Stomach (tissue), 4 donors: ENCODE results near the gene DDX55.
"Not testable (repeated sequence)": the region's sequence is repeated elsewhere in the genome, so short reads cannot be mapped to it uniquely, and the experiment has no call there.

Experiments used
- CTCF ChIP-seq, 7 experiments: fragments of 450-650 bp in 4 of 7; fragments of 200-600 bp in 3 of 7; sonication (generic) in 3 of 7; IDR thresholded peaks; one replicate each; pipeline ENCODE4 v1.5.1; 2016 to 2019; ENCODE audit warnings: antibody characterized with exemption in 7 of 7, control low read depth in 2 of 7, mild to moderate bottlenecking in 1 of 7
- POLR2A ChIP-seq, 4 donors: fragments of 450-650 bp; IDR thresholded peaks; one replicate each; pipeline ENCODE4 v1.6.1; 2016; ENCODE audit warnings: antibody characterized with exemption in 4 of 4, control low read depth in 2 of 4, mild to moderate bottlenecking in 1 of 4, moderate library complexity in 1 of 4
- POLR2AphosphoS5 ChIP-seq, 3 donors: sonication (generic); formaldehyde crosslinking; IDR thresholded peaks; one replicate each; pipeline ENCODE4 v1.6.1; 2016; ENCODE audit warnings: antibody characterized with exemption in 3 of 3

- not testable (repeated sequence) for TF ChIP-seq POLR2AphosphoS5, POLR2A, CTCF (IDR thresholded peaks at IDR 0.05)
These were observed 23.1 kb upstream of the DDX55 start for GRCh38 chr12:123578829-123579228.
